Esophagus squamous epithelium (tissue), 4 donors: ENCODE results near the gene CFHR4.

Source experiments
- CTCF ChIP-seq, 6 experiments: fragments of 450-650 bp in 4 of 6; fragments of 200-600 bp in 2 of 6; sonication (generic) in 2 of 6; IDR thresholded peaks; one replicate each; pipeline ENCODE4 v1.5.1; 2016 to 2019; ENCODE audit warnings: antibody characterized with exemption in 6 of 6, mild to moderate bottlenecking in 4 of 6, moderate library complexity in 4 of 6
- POLR2A ChIP-seq, 4 donors: fragments of 450-650 bp; IDR thresholded peaks; one replicate each; pipeline ENCODE4 v1.6.1; 2017; ENCODE audit warnings: antibody characterized with exemption in 4 of 4, mild to moderate bottlenecking in 4 of 4, moderate library complexity in 3 of 4

DNA sequence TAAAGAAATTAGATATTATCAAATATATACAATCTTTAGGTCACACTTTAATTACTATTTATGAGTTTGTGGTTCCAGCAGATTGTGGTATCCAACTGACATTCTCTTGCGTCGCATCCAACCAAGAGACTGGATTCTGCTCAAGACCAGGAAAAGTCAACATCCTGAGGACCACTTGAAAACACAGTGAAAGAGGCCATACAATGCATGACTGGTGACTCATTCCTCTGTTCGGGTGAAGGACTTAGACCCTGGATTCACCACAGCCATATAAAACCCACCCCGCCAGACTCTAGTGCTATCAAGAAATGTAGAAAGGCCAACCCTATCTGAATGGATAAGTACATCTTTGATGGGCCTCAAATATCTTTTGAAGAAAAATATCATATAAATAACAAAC lies 14.5 kb upstream of the CFHR4 start:
- TF ChIP-seq CTCF (IDR thresholded peaks at IDR 0.05): no peak
- no peak for TF ChIP-seq POLR2A (IDR thresholded peaks at IDR 0.05)
